Neural cell (in vitro differentiated cells): ENCODE measurements around the gene RCSD1. TPM values are rescaled to one million over a fixed set of nuclear protein-coding genes. Genes with fewer than 3 reads are reported as not detected.

Experiments
- H2AFZ ChIP-seq: fragments of 200-600, 300-800 bp; sonication (generic), shearing (Covaris generic); 2 replicates; pipeline ENCODE4 v1.6.0; 2014; ENCODE audit warnings: low read depth, mild to moderate bottlenecking, antibody characterized with exemption, low read length, moderate library complexity
- H3F3A ChIP-seq: fragments of 200-600 bp; shearing (Covaris generic); 2 replicates; pipeline ENCODE4 v1.6.1; 2016; ENCODE audit warnings: mild to moderate bottlenecking, moderate library complexity, mixed read lengths, antibody characterized with exemption, low read length; ENCODE audit not compliant: insufficient read depth, poor library complexity, severe bottlenecking
- H3K27ac ChIP-seq: fragments of 200-600, 300-800 bp; sonication (generic), shearing (Covaris generic); 2 replicates; pipeline ENCODE4 v1.5.1; 2014; ENCODE audit warnings: mild to moderate bottlenecking, low read length, moderate library complexity
- H3K27me3 ChIP-seq: fragments of 300-800, 200-600 bp; sonication (generic), shearing (Covaris generic); 2 replicates; pipeline ENCODE4 v1.6.0; 2014; ENCODE audit warnings: mild to moderate bottlenecking, low read depth, low read length, moderate library complexity; ENCODE audit not compliant: insufficient read depth
- H3K36me3 ChIP-seq: fragments of 300-800, 200-600 bp; sonication (generic), shearing (Covaris generic); 2 replicates; pipeline ENCODE4 v1.5.1; 2014; ENCODE audit warnings: mild to moderate bottlenecking, antibody characterized with exemption, low read length, moderate library complexity; ENCODE audit not compliant: insufficient read depth
- H3K4me2 ChIP-seq: fragments of 300-800, 200-600 bp; sonication (generic), shearing (Covaris generic); 2 replicates; pipeline ENCODE4 v1.6.0; 2014; ENCODE audit warnings: mild to moderate bottlenecking, low read length
- H3K4me3 ChIP-seq: fragments of 300-800, 200-600 bp; sonication (generic), shearing (Covaris generic); 2 replicates; pipeline ENCODE4 v1.5.1; 2014; ENCODE audit warnings: mild to moderate bottlenecking, low read length, moderate library complexity
- H3K79me2 ChIP-seq: fragments of 200-600 bp; shearing (Covaris generic); replicated peaks from 2 replicates; pipeline ENCODE4 v1.6.0; 2014; ENCODE audit warnings: mild to moderate bottlenecking, low read length, moderate library complexity; ENCODE audit not compliant: insufficient read depth
- H3K9ac ChIP-seq: fragments of 300-800, 200-600 bp; sonication (generic), shearing (Covaris generic); 2 replicates; pipeline ENCODE4 v1.6.1; 2016; ENCODE audit warnings: mild to moderate bottlenecking, low read length, mixed read lengths
- H3K9me2 ChIP-seq: fragments of 200-600 bp; shearing (Covaris generic); 2 replicates; pipeline ENCODE4 v1.6.1; 2016; ENCODE audit warnings: mild to moderate bottlenecking, low read length, mixed read lengths; ENCODE audit not compliant: insufficient read depth
- H3K9me3 ChIP-seq: fragments of 200-600, 300-800 bp; sonication (generic), shearing (Covaris generic); 2 replicates; pipeline ENCODE4 v1.6.1; 2016; ENCODE audit warnings: mild to moderate bottlenecking, mixed run types, low read length, moderate library complexity, mixed read lengths
- H4K20me1 ChIP-seq: fragments of 200-600 bp; shearing (Covaris generic); 2 replicates; pipeline ENCODE4 v1.6.1; 2016; ENCODE audit warnings: mild to moderate bottlenecking, mixed run types; ENCODE audit not compliant: insufficient read depth
- CTCF ChIP-seq: fragments of 450-650 bp; IDR thresholded peaks from 2 replicates; pipeline ENCODE4 v1.5.1; 2014; ENCODE audit warnings: antibody characterized with exemption, mild to moderate bottlenecking, moderate library complexity; ENCODE audit not compliant: poor library complexity, severe bottlenecking
- EP300 ChIP-seq: fragments of 450-650 bp; conservative IDR thresholded peaks from 2 replicates; pipeline ENCODE4 v1.6.1; 2014; ENCODE audit warnings: antibody characterized with exemption, mild to moderate bottlenecking, moderate library complexity; ENCODE audit not compliant: poor library complexity, severe bottlenecking
- EZH2 ChIP-seq: fragments of 200-600, 300-800 bp; shearing (Covaris generic), sonication (generic); IDR thresholded peaks from 2 replicates; pipeline ENCODE4 v1.6.1; 2014; ENCODE audit warnings: antibody characterized with exemption, low read length, borderline replicate concordance, mild to moderate bottlenecking; ENCODE audit not compliant: insufficient read depth, poor library complexity, severe bottlenecking
- MXI1 ChIP-seq: fragments of 450-650 bp; conservative IDR thresholded peaks from 2 replicates; pipeline ENCODE4 v1.6.1; 2014; ENCODE audit warnings: antibody characterized with exemption, mild to moderate bottlenecking; ENCODE audit not compliant: poor library complexity, severe bottlenecking
- POLR2AphosphoS5 ChIP-seq: IDR thresholded peaks from 2 replicates; pipeline ENCODE4 v1.6.1; 2012
- RAD21 ChIP-seq: fragments of 450-650 bp; conservative IDR thresholded peaks from 2 replicates; pipeline ENCODE4 v1.6.1; 2014; ENCODE audit warnings: antibody characterized with exemption, mild to moderate bottlenecking, moderate library complexity
- REST ChIP-seq: IDR thresholded peaks from 2 replicates; pipeline ENCODE4 v1.6.1; 2012; ENCODE audit warnings: borderline replicate concordance
- SMC3 ChIP-seq: fragments of 450-650 bp; conservative IDR thresholded peaks from 2 replicates; pipeline ENCODE4 v1.6.1; 2014; ENCODE audit warnings: antibody characterized with exemption, mild to moderate bottlenecking, moderate library complexity; ENCODE audit not compliant: poor library complexity
- TAF1 ChIP-seq: IDR thresholded peaks from 2 replicates; pipeline ENCODE4 v1.6.1; 2012; ENCODE audit warnings: low read depth
- polyA plus RNA-seq: library from polyadenylated mRNA; depleted of rRNA; stranded (reverse); fragments of >200 nt; gene quantifications from 2 replicates; pipeline ENCODE4 v1.2.3, GENCODE V29; 2014

RCSD1 gene
- polyA plus RNA-seq, 1 donor from 2014 or later, result not detected

GRCh38 chr1:167676916-167677848 is 47.1 kb downstream of the RCSD1 start:
- Histone ChIP-seq H3K9ac (no peak overlapping the region), H3K27me3 (no peaks in the 10 kb centered on the region), H3F3A (no peaks in the 10 kb centered on the region), H3K4me3 (no peak overlapping the region), H2AFZ (no peak overlapping the region), H3K4me2 (no peak overlapping the region), H3K9me2 (no peaks in the 10 kb centered on the region), H3K79me2 (no peaks in the 10 kb centered on the region), H3K9me3 (no peaks in the 10 kb centered on the region), H4K20me1 (no peaks in the 10 kb centered on the region), H3K27ac (no peak overlapping the region), H3K36me3 (no peaks in the 10 kb centered on the region)
- TF ChIP-seq TAF1 (no peak), SMC3 (no peak), RAD21 (no peak), EZH2 (no peak), POLR2AphosphoS5 (no peak), MXI1 (no peak), EP300 (no peak), REST (no peak), CTCF (no peak)

- no peaks in the 10 kb centered on the region for H4K20me1 ChIP-seq
Measured at GRCh38 chr1:167678422-167678821, 48.4 kb downstream of the RCSD1 start.

More at GRCh38 chr1:167678422-167678821, 48.4 kb downstream of the RCSD1 start:
- Histone ChIP-seq H2AFZ (no peak overlapping the region), H3K27ac (no peak overlapping the region), H3K9me3 (no peaks in the 10 kb centered on the region), H3K4me2 (no peak overlapping the region), H3K27me3 (no peaks in the 10 kb centered on the region), H3K4me3 (no peak overlapping the region), H3F3A (no peaks in the 10 kb centered on the region), H3K9ac (no peak overlapping the region), H3K79me2 (no peaks in the 10 kb centered on the region), H3K9me2 (no peaks in the 10 kb centered on the region), H3K36me3 (no peaks in the 10 kb centered on the region)
- no peak for TF ChIP-seq EZH2
- TF ChIP-seq EP300, result no peak
- TF ChIP-seq RAD21, result no peak
- no peak for TF ChIP-seq POLR2AphosphoS5
- no peak for TF ChIP-seq CTCF
- TF ChIP-seq REST, result no peak
- TF ChIP-seq SMC3, result no peak
- no peak for TF ChIP-seq MXI1
- TF ChIP-seq TAF1, result no peak
